T-helper 2 cell (primary cell): ENCODE data around the gene AKNA.

Experiments
- DNase-seq, 5 experiments: peaks; one replicate each; pipeline versions ENCODE4 v3.0.0 to v3.0.0-alpha.2; 2012 to 2022

Gene AKNA

DNA sequence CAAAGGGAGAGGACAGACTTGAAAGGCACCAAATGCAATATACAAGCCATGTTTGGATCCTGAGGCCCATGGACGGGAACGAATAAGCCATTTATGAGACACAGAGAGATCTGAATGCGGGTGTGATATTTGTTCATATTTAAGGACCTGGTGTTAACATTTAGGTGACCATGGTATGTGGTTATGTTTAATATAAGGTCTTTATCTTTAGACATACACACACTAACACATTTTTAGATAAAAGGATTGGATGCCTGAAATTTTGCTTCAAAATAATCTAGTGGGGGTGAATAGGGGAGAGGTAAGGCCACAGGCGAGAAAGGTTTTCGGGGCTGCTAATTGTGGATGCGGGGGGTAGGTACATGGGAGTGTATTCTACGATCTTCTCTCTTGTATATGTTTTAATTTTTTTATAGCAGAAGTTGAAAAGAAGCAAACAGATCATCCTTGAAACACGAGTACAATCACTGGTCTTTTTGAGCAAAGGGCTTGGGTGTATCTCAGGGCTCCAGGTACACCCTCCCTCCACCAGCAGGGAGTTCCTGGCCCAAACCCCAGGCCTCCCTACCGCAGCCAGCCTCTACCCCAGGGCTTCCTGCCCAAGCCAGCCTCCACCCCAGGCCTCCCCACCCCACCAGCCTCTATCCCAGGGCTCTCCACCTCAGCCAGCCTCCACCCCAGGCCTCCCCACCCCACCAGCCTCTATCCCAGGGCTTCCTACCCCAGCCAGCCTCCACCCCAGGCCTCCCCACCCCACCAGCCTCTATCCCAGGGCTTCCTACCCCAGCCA, 12.2 kb downstream of the AKNA start:
- DNase-seq, result peak in 1 of 5 experiments; percentile 66

DNA sequence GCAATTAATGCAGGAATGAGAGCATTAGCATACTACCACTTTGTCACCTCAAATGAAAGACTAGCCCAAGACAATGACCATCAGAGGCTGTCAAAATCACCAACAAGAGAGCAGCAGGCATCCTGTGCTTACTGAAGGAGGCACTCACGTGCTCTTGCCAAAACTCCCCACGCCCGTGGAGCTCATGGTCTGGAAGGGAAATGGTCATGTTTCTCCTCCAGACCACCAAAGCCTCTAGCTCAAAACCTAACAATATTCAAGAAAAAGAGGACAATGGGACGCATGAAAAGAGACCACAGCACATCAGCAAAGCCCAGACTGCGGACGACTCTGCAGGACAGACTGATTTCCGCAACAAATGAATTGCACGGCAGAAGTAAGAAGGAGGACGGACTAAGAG, 12.8 kb downstream of the AKNA start:
- no peak for DNase-seq

DNA sequence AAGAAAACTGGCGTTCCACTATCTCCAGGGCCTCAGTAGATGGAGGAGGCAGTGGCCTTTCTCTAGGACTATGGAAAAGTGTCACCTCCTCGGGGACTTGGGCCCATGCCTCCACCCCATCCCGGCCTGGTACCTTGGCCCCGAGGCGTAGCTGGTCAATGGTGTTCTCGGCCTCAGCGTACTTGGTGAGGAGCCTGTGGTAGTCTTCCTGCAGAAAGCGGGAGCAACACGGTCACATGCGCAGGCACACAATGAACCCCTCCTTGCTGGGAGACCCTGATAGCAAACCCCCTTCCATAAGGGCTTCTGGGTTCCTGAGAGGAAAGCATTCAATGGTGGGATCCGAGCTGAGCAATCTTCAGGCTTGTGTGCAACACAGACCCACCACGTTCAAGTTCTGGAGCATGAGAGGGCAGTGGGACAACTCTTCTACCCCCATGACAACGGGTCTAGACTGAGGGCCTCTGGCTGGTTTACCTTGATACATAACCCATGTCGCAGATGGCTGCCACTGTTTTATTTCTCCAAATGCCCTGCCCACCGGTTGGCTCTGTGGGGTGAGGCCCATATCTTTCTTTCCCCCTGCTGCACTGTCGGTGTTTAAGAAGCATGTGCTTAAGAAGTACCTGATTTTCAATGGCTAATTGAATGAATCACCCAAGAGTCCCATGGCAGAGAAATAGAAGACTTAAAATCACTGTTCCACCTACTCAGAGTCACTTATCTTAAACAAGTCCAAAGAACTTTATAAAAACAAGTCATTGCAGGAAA, 13.6 kb downstream of the AKNA start:
- DNase-seq, result peak in 1 of 5 experiments; percentile 55

DNA sequence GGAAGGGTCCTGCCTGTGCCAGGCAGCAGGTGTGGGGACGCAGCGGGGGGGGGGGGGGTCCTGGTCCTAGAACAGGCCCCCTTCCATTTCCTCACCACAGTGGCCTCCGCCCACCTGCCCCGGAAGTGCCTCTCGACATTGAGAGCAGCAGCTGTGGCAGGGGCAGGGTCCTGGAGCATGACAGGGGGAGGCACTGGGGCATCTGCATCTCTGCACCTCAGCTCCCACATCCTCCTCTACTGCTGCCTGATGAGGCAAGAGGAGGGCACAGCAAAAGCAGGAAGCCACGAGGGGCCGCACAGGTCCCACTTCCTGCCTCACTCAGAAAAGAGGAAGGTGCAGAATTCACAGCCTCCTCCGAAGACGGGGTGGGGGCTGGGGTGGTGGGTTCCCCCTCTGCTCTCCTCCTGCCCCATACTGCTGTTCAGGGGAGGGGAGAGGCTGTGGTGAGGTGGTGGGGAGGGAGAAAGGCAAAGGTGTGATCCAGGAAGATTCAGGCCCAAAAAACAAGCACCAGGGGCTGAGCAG, 14.8 kb downstream of the AKNA start:
- peak; percentile 43 to 99 (median 77) for DNase-seq

DNA sequence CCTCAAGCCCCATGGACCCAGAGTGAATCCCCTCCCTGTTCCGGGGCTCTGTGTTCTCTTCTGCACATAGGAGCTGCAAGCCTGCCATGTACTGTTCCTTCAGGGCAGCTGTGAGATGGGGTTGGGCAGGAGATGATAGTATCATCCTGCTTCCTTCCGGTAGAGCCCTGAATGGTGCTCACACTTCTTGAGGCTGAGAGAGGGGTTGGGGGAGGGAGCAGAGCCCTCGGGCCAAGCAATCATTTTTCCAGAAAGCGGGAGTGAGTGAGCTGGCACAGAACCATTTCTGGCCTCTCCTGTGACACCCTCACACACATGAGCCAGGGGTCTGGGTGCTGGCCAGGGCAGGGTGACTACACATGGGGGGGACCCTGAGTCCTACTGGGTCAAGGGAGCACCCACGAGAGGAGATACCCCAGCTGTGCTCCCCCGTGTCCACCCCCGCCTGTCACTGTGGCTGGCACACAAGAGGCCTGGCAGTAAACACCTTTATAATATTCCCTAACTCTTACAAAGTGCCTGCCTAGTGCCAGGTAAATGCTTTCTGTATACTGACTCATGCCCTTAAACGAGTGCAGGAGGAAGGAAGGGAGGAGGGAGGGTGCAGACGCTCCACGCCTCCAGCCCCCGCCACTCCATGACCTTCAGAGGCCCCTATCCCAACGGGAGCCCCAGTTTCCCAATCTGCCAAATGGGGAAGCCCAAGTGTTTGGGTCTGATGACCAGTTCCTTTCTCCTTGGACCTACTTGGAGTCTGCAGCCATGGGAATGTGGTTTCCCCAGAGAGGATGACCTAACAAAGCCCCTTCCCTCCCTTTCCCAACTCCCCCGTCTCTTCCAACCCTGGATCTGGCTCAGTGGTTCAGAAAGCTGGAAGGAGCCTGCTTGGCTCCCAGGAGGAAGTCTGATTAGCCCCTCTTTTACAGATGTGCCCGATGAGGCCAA, 15.5 kb downstream of the AKNA start:
- DNase-seq, result peak in 3 of 5 experiments; percentile 36 to 90 (median 65)

DNA sequence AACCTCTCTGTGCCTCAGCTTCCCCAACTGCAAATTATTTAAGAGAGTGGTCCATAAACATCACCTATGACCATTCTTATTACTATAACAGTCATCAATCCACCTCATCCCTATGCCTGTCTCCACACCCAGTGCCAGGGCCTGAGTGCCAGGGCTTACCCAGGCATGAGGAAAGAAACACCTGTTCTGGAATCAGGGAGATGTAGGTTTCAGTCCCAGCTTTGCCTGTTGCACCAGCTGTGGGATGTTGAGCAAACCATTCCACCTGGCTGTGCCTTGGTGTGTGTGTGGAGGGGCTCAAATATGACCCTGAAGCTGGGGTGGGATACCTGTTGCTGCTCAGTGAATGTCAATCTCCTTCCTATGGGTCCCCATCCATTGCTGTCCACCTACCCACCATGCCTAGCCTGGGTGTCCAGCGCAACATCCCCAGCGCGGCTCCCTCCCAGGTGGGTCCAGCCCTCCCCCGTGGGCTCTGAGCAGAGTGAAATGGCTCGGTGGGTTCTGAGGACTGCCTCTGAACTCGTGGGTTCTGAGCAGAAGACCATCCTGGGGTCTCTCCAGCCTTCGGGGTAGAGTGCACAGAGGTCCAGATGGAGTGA, 16.3 kb downstream of the AKNA start:
- DNase-seq, result no peak

DNA sequence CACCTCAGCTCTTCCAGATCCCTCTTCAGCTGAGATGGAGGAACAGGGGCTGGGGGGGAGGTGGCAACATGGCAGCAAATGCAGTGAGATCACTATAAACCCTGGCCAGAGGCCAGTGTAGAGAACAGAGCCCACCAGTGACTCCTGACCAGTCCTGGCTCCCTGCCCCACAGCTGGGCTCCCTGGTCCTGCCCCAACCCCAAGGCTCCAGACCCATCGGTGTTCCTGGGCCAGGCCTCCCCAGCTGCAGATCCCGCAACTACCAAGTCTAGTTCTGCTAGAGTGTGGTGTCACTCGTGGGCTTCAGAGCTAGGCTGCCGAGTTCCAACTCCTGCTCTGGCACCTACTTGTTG, 16.8 kb downstream of the AKNA start:
- no peak for DNase-seq

DNA sequence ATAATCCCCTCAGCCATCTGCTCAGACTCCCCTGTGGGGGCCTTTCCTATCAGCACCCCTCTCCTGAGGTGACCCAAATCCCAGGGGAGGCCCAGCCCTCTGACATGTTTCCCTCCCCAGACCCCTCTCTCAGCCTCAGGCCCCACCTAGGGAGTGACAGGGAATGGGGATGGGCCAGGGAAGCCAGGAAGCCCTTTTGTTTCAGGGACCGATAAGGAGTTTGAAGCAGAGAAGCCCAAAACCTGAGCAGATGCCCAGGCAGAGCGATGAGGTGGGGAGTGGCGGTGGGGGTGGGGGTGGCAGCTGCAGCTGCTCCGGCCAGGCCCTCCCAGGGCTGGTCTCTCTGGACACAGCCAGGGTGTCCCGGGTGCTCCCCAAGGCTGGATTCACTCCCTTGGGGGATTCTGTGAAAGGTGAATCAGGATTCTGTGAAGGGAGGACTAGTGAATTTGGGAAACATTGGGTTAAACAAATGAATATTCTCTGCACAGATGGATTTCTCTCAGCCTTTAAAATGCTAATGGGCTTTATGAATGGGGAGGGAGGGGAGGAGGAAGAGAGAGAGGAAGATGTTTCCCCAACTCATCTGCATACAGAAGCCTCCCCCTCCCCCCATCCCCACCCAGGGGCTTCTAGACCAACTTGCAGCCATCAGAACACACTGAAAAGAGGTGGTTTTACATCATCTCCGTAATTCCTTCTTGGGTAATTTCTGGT, 17.4 kb downstream of the AKNA start:
- no peak for DNase-seq

DNA sequence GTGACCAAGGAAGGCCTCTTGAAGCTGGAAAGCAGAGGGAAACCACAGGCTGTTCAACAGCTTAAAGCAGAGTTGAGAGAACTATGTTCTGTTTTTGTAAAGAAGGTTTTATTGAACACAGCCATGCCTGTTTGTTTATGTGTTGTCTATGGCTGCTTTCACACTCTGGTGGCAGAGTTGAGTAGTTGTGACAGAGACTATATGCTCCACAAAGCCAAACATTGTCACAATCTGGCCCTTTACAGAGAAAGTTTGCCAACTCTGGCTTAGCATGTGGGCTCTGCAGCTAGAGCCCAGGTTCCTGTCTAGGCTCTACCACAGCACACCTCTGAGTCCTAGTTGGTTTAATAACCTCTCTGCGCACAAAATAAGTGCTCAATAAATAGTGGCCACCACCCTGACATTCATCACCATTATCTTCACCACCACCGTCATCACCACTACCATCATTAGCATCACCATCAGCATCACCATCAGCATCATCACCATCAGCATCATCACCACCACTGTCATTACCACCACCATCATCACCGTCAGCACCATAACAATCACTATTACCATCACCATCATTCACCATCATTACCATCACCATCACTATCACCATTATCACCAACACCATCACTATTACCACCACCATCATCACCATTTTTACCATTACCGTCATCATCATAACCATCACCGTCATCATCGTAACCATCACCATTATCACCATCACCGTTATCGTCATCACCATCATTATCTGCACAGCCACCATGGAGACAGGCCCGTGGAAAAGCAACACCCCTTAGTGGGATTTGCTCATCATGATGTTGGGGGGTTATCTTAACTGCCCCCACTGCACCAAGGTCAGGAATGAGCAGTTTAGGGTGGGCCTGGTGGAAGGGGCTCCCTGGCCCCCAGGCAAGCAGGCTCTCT, 18.3 kb downstream of the AKNA start:
- peak in 2 of 5 experiments; percentile 65 to 81 for DNase-seq

DNA sequence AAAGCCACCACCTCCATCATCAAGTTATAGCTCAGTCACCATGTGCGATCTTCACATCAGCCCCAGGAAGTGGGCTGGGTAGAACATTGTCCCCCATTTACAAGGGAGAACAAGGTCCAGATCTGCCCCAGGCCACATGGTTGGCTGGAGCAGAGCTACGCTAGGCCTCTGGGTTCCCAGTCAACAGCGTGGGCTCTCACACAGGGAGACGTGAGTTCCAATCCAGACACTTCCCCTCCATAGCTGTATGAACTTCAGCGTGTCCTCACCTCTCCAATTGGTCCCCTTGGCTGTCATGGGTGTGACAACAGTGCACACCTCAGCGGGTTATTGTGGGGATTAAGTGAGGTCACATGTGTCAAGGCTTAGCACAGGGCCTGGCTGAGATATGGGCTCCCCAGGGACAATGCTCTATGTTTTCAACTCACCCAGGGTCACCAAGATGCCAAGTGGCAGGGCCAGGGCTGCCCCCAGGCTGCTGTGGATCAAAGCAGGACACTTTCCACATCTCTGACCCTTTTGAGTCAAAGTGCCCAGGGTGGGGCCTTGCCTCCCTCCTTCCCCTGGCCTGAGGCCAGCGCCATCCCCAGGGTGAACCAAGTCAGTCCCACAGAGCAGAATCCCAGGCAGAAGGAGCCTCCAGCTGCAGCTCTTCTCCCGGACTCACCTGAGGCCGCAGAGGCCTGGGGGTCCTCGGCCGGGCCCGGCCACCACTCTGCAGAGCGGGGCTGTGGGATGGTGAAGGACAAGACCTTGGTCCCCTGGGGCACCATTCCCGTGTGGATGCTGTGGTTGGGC, 19.8 kb downstream of the AKNA start:
- DNase-seq, result peak in 1 of 5 experiments; percentile 46

DNA sequence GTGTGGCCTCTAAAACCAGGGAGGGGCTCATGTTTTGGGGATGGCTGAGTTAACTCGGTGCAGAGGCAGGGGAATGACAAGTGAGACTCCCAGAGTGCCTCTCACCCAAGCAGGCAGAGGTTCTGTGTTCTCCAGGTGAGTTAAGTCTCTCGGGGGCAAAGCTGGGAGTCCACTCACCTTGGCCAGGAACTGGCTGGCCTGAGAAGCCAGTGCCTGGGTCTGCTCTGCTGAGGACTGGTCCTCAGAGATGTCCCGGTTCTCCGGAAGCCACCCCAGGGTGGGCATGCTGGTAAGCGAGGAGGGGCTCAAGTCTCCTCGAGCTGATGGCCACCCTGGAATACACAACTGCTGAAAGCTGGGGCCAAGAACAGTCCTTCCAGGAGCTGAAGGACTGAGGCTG, 20.4 kb downstream of the AKNA start:
- no peak for DNase-seq

DNA sequence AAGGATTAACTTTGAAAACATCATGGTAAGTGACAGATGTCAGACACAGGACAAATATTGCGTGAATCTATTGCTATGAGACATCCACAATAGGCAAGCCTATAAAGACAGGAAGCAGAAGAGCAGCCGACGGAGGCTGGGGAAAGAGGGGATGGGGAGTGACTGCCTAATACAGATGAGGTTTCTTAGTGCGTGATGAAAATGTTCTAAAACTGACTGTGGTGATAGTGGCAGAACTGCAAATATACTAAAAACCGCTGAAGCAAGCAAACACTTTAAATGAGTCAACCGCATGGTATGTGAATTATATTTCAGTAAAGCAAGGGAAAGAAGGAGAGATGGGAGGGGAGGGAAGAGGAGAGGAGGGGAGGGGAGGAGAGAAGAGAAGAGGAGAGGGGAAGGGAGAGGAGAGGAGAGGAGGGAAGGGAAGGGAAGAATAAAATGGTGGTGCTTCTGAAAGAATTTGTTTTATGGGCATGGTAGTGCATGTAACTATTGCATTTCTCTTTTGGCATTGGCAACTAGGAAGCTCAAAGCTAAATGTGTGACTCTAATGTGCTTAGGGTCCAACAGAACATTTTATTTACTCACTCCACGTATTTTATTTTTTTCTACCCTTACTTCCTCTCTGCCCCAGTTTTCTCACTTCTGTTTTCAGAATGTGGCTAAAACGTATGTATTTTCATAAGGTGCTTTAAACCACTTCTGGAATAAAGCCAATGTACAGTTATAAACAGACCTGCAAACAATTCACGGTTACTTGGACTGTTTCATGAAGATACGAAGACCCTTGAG, 21.3 kb downstream of the AKNA start:
- peak in 2 of 5 experiments; percentile 76 to 85 for DNase-seq

DNA sequence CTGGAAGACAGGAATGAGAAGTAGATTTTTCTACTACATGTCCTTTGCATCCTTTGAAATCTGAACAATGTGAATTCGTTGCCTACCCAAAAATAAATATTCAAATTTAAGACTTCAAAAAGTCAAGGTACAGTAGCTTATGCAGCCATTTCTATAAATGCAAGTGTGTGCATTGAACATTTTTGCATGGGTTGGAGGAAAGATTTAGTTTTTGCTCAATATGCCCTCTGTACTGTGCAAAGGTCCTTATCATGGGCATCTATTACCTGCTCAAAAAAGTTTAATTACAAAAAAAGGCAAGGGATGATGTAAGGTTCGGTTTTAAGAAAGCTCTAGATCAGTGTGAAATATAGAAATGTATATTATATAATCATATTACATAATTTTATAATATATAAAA, 22.6 kb downstream of the AKNA start:
- no peak for DNase-seq

DNA sequence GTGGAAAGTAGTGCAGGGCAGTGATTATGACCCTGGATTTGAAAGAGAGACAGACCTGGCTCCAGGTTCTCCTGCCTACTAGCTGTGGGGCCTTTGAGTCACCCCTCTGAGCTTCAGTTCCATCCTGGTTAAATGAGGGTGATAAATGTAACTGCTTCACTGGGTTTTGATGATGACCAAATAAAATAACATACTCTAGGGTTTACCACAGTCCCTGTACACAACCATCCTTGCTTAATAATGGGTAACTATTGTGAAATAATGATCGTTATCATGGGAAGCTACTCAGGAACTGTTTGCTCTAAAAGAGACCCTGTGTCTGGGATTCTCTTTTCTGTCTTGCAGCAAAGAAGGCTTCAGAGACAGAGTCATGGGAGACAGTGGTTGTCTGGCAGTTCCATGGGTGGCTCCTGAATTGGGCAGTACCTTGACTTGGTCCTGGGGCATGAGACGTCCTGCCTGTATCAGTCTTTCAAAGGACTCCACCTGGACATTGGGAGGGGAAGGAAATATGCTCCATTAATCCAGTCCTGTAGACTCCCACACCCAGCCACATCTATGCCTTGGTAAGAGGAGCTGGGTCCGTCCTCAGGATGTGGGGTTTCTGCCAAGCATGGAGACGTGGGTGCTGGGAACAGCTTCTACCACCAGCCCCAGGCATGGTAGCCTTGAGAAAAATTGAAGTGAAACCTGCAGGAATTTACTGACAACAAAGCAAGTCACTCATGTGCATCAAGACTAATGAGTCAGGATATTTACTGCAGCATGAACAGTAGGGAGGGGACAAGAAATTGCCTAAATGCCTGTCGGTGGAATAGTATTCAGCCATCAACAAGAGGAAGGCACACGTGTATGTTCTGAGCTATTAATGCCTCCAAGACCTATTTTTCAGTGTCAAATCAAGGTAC, 23.4 kb downstream of the AKNA start:
- peak in 1 of 5 experiments; percentile 53 for DNase-seq

DNA sequence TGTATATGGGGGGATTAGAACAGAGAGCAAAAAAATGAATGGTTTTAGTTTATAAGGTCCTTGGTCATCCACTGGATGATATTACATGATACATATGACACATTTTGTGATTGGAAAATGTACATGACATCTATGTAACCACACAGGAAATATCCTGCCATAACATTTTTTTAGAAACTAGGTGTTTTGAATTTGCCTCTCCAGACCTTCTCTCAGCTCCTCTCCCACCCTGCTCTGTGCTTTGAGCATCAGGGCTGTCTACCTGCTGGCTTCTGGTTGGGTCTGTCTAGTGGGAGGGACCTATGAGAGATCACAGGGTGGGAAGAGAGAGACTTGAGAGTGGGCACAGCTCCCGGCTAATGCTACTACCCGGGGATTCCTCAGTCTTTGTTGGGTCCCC, 24.4 kb downstream of the AKNA start:
- peak in 2 of 5 experiments; percentile 53 to 57 for DNase-seq

DNA sequence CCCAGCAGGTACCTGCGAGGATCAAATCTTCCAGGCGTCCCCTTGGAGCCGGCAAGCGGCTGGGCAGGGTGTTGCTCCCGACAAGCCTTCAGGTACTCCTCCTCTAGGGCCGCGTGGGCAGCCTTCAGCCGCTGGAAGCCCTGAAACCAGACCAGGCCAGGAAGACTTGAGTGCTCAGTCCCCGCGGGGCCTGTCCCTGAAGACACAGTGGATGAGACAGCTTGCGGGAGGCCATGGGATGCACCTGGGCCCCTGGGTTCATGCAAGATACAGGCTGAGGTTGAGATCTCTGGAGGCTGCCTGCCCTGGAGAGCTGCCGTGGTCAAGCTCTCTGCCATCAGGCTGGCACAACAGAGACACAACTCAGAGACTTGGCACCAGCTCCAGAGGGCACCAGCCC, 25.4 kb downstream of the AKNA start:
- no peak for DNase-seq

DNA sequence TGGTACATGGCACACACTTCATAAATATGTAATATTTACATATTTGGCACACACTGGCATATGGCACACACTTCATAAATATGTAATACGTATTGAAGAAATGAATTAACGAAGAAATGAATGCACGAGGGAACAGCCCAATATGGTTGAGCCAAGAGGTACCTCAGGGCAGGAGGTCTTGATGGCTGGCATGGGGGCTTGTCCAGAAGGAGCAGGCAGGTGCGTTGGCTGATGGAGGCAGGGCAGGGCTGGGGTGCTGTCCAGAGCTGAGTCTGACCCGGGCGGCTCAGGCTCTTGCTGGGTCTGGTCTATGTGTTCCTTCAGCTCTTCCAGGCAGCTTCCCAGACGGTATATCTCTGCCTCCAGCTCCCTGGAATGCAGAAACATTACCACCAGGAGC, 26.2 kb downstream of the AKNA start:
- DNase-seq, result no peak

DNA sequence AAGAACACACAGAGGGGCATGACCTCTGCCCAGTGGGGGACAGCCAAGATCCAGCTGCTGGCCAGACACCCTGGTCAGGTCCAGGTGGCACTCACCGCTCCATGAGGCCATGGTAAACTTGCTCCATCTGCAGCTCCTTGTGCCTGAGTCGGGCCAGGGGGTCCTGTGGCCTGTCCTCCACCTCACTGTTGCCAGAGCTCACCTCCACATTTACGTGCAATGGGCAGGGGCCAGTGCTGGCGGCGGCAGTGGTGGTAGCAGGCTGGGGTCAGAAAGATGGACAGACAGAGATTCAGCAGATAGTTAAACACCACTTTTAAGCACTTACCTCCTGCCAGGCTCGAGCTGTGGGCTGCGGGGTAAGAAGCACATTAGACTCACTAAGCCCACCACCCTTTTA, 28.0 kb downstream of the AKNA start:
- no peak for DNase-seq
